ENCODE data around the gene YOD1.

Gene YOD1

GRCh38 chr1:207078578-207079132 lies 27.6 kb upstream of the YOD1 start:
- DNase-seq (ENCODE audit: low read depth in 2 of 2) = no peak
- TF ChIP-seq, protein P1, sequence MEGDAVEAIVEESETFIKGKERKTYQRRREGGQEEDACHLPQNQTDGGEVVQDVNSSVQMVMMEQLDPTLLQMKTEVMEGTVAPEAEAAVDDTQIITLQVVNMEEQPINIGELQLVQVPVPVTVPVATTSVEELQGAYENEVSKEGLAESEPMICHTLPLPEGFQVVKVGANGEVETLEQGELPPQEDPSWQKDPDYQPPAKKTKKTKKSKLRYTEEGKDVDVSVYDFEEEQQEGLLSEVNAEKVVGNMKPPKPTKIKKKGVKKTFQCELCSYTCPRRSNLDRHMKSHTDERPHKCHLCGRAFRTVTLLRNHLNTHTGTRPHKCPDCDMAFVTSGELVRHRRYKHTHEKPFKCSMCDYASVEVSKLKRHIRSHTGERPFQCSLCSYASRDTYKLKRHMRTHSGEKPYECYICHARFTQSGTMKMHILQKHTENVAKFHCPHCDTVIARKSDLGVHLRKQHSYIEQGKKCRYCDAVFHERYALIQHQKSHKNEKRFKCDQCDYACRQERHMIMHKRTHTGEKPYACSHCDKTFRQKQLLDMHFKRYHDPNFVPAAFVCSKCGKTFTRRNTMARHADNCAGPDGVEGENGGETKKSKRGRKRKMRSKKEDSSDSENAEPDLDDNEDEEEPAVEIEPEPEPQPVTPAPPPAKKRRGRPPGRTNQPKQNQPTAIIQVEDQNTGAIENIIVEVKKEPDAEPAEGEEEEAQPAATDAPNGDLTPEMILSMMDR (IDR thresholded peaks at IDR 0.05; ENCODE audit: low read depth, low read length) = no peak

DNA sequence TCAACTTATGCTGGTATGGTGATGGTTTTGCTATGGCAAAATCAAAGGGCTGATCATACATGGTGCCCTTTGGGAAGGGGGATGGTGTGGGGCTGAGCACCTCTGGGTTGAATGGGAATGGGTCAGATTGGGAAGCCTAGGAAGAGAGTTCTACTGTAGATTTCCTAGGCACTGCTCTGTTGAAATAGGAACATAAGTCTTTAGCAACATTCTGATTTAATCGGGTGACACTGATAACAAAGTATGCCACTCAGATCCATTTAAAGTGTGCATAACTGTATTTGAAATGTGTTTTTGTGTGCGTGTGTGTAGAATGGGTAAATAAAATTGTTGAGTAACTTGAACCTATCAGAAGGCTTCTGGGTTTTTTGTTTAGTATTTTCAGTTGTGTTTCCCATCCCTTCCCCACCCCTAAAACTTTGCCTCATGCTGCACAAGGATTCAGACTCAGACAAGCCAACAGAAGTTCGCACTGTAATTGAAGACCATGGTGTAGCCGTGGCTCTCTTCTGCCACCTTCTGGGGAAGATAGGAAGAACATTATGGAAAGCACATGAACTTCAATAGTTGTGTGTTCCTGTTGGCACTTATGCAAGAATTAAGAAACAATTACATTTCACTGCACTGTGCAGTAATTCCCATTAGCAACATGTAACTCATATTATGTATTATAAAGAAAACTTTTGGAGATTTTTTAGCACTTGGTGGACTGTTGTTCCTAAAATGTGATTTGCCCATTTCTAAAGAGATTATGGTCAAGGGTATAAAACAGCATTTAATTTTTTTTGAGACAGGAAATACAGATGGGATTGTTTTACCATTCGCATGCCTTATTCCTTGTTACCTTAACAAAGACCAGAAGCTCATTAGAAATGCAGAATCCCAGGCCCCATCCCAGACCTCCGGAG lies 26.7 kb upstream of the YOD1 start:
- TF ChIP-seq, protein P1 (IDR thresholded peaks at IDR 0.05; ENCODE audit: low read depth, low read length) = peak; percentile 88
- H3K4me3 ChIP-seq (replicated peaks in 1 of 2; ENCODE audit: low read depth in 2 of 2, low read length in 2 of 2) = no peak overlapping the region
- DNase-seq (ENCODE audit: low read depth in 2 of 2) = peak; percentile 86 to 91

More at GRCh38 chr1:207078578-207079132, 27.6 kb upstream of the YOD1 start:
- H3K4me3 ChIP-seq (replicated peaks in 1 of 2; ENCODE audit: low read depth in 2 of 2, low read length in 2 of 2) = no peak overlapping the region

DNA sequence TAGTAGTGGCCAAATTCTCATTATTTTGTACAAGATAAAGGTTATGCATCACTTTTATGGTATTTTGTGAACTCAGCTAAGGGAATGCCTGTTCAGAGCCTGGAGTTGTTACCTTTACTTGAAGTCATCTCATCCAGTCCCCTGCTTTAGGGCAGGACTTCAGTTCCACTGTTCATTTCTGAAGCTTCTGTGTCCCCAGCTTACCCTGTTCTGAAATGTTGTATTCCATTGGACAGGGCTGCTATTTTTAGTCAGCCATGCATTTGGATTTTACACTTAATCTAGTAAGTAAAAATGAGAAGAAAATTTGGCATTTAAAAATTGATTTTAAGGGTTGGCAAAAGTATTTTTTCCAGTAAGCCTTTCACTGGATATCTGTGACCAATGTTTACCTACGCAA lies 26.0 kb upstream of the YOD1 start:
- H3K4me3 ChIP-seq (replicated peaks in 1 of 2; ENCODE audit: low read depth in 2 of 2, low read length in 2 of 2) = no peak overlapping the region
- TF ChIP-seq, protein P1 (IDR thresholded peaks at IDR 0.05; ENCODE audit: low read depth, low read length) = no peak
- DNase-seq (ENCODE audit: low read depth in 2 of 2) = no peak

DNA sequence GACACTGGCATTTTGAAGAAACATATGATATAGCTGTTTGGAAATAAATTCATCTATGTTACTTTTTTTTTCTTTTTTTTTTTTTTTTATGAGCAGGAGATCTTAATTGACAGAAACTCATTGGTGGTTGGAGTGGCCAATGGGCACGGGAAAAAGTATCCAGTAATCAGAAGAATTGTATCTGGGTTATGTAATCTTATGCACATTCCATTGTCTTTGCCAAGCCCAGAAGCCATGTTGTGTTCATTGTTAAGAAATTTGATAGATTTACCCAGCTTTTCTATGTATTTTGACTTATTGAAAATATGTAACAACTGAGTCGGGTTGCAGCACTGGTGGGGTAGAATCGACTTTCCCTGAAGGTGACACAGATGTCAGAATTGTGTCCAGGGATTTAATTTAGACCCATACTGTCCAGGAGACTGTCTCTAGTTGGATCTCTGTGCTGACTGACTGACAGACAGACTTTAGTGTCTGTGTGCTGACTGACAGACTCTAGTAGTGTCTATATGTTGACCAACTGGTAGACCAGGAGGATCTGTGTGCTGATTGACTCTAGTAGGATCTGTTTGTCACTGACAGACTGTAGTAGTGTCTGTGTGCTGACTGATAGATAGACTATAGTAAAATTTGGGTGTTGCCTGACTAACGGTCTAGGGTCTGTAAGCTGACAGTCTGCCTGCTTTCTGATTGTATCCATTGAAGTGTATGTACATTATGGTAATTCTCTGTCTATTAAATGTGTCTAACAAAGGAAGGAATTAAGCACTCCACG lies 25.4 kb upstream of the YOD1 start:
- H3K4me3 ChIP-seq (replicated peaks in 1 of 2; ENCODE audit: low read depth in 2 of 2, low read length in 2 of 2) = no peak overlapping the region
- peak; percentile 13 to 21 for DNase-seq (ENCODE audit: low read depth in 2 of 2)
- TF ChIP-seq, protein P1 (IDR thresholded peaks at IDR 0.05; ENCODE audit: low read depth, low read length) = no peak

- H3K4me3 ChIP-seq (replicated peaks in 1 of 2; ENCODE audit: low read depth in 2 of 2, low read length in 2 of 2) = no peak overlapping the region
- DNase-seq (ENCODE audit: low read depth in 2 of 2) = no peak
These were observed 23.2 kb upstream of the YOD1 start for GRCh38 chr1:207073906-207074820.

More at GRCh38 chr1:207073906-207074820, 23.2 kb upstream of the YOD1 start:
- TF ChIP-seq, protein P1 (IDR thresholded peaks at IDR 0.05; ENCODE audit: low read depth, low read length) = no peak
